ENCODE data around the gene MTHFSD. TPM values are rescaled to one million over a fixed set of nuclear protein-coding genes. Genes with fewer than 3 reads are reported as not detected.

The MTHFSD gene
- total RNA-seq, 2 experiments from 2014 or later: 19.3 to 22.3 TPM

GRCh38 chr16:86542756-86543750 is 12.0 kb downstream of the MTHFSD start:
- CTCF ChIA-PET: interaction anchor here (1.4 kb wide), 1 partner anchor 21 kb away, joined by 4 read pairs; no protein-coding TSS in a partner anchor

GRCh38 chr16:86541560-86541959 is 13.5 kb downstream of the MTHFSD start:
- H3K9me3 Mint-ChIP-seq: no peaks in the 10 kb centered on the region
- CTCF ChIA-PET: interaction anchor here (1.4 kb wide), 1 partner anchor 23 kb away, joined by 4 read pairs; no protein-coding TSS in a partner anchor
- H3K27me3 Mint-ChIP-seq: no peaks in the 10 kb centered on the region
- no peak for ATAC-seq
- POLR2A ChIA-PET: no interaction called here
- H3K27ac Mint-ChIP-seq: no peak overlapping the region
- peaks cover 38% of the 10 kb centered on the region for H3K36me3 Mint-ChIP-seq (ENCODE audit: low read depth)
- TF ChIP-seq, protein P1, sequence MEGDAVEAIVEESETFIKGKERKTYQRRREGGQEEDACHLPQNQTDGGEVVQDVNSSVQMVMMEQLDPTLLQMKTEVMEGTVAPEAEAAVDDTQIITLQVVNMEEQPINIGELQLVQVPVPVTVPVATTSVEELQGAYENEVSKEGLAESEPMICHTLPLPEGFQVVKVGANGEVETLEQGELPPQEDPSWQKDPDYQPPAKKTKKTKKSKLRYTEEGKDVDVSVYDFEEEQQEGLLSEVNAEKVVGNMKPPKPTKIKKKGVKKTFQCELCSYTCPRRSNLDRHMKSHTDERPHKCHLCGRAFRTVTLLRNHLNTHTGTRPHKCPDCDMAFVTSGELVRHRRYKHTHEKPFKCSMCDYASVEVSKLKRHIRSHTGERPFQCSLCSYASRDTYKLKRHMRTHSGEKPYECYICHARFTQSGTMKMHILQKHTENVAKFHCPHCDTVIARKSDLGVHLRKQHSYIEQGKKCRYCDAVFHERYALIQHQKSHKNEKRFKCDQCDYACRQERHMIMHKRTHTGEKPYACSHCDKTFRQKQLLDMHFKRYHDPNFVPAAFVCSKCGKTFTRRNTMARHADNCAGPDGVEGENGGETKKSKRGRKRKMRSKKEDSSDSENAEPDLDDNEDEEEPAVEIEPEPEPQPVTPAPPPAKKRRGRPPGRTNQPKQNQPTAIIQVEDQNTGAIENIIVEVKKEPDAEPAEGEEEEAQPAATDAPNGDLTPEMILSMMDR (IDR thresholded peaks at IDR 0.05): no peak
- H3K4me1 Mint-ChIP-seq (ENCODE audit: low read depth): no peaks in the 10 kb centered on the region
- DNase-seq: no peak
- no peak overlapping the region for H3K4me3 Mint-ChIP-seq
- intact Hi-C loops (cut with micrococcal nuclease): no loop called here

More at GRCh38 chr16:86542756-86543750, 12.0 kb downstream of the MTHFSD start:
- TF ChIP-seq, protein P1 (IDR thresholded peaks at IDR 0.05): no peak
- no peak for DNase-seq
- no peak overlapping the region for H3K27ac Mint-ChIP-seq
- peaks cover 39% of the 10 kb centered on the region for H3K36me3 Mint-ChIP-seq (ENCODE audit: low read depth)
- intact Hi-C loops (cut with micrococcal nuclease): no loop called here
- no peak overlapping the region for H3K4me3 Mint-ChIP-seq
- no peak for ATAC-seq
- POLR2A ChIA-PET: no interaction called here
- H3K27me3 Mint-ChIP-seq: no peaks in the 10 kb centered on the region
- no peaks in the 10 kb centered on the region for H3K4me1 Mint-ChIP-seq (ENCODE audit: low read depth)
- no peaks in the 10 kb centered on the region for H3K9me3 Mint-ChIP-seq

- CTCF ChIA-PET: no interaction called here
- intact Hi-C loops (cut with micrococcal nuclease): no loop called here
- no peak for DNase-seq
- no peak overlapping the region for H3K27ac Mint-ChIP-seq
- ATAC-seq: no peak
- H3K36me3 Mint-ChIP-seq (ENCODE audit: low read depth): peaks cover 38% of the 10 kb centered on the region
- no peak overlapping the region for H3K4me3 Mint-ChIP-seq
- no peaks in the 10 kb centered on the region for H3K27me3 Mint-ChIP-seq
- POLR2A ChIA-PET: interaction anchor here (0.6 kb wide), 1 partner anchor 468 kb away, joined by 4 read pairs; no protein-coding TSS in a partner anchor
- TF ChIP-seq, protein P1 (IDR thresholded peaks at IDR 0.05): no peak
- H3K9me3 Mint-ChIP-seq: no peaks in the 10 kb centered on the region
- H3K4me1 Mint-ChIP-seq (ENCODE audit: low read depth): no peaks in the 10 kb centered on the region
Measured at GRCh38 chr16:86540894-86541293, 14.1 kb downstream of the MTHFSD start.

- Mint-ChIP-seq H3K4me1 (ENCODE audit: low read depth) (no peaks in the 10 kb centered on the region), H3K27ac (no peak overlapping the region), H3K36me3 (ENCODE audit: low read depth) (peaks cover 22% of the 10 kb centered on the region), H3K4me3 (no peak overlapping the region), H3K27me3 (no peaks in the 10 kb centered on the region), H3K9me3 (no peaks in the 10 kb centered on the region)
- DNase-seq: no peak
- CTCF ChIA-PET: no interaction called here
- POLR2A ChIA-PET: no interaction called here
- TF ChIP-seq, protein P1 (IDR thresholded peaks at IDR 0.05): no peak
- ATAC-seq: no peak
- intact Hi-C loops (cut with micrococcal nuclease): no loop called here
Measured at GRCh38 chr16:86538196-86538780, 16.7 kb downstream of the MTHFSD start.

GRCh38 chr16:86537486-86537885 is 17.5 kb downstream of the MTHFSD start:
- Mint-ChIP-seq H3K36me3 (ENCODE audit: low read depth) (peaks cover 22% of the 10 kb centered on the region), H3K9me3 (no peaks in the 10 kb centered on the region), H3K27me3 (no peaks in the 10 kb centered on the region), H3K4me1 (ENCODE audit: low read depth) (no peaks in the 10 kb centered on the region), H3K4me3 (no peak overlapping the region), H3K27ac (no peak overlapping the region)
- intact Hi-C loops (cut with micrococcal nuclease): no loop called here
- TF ChIP-seq, protein P1 (IDR thresholded peaks at IDR 0.05): no peak
- no peak for ATAC-seq
- DNase-seq: no peak
- ChIA-PET POLR2A (no interaction called here), CTCF (no interaction called here)

All from activated CD8-positive, alpha-beta T cell treated with anti-CD3 and anti-CD28 coated beads for 36 hours (primary cell).